GM18520 (cell line): ENCODE results near the gene ZNF775.

Source experiments
- ATAC-seq: cut with Tn5 transposase; IDR thresholded peaks from one replicate; pipeline ENCODE4 v1.9.1; 2021; ENCODE audit not compliant: unreplicated experiment

ZNF775 gene

DNA sequence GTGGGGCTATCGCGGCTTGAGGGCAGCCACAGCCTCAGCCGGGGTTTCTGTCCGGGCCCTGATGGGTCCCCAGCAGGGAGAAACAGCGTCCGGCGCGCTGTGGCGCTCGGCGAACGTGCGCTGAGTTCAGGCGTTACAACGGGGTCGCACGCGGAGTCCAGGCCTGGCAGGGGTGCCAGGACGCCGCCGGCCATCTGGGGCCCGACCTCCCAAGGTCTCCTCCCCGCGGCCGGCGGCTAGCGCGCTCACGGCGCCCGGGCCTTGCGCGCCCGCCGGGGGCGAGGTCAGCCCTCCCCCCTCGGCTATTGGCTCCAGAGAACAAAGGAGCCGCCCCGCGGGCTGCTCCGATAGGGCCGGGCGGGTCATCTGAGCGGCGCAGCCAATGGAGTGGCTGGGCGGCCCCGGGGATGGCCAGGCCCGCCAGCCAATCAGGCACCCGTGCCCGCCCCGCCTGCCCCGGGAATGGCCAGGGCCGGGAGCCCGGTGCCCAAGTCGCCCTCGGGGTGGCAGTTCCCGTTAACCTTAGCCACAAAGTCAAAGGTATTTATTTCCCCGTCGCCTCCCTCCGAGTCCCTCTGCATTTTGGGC is at the start of gene ZNF775:
ZNF775 (plus strand) TSS at position 478 of the 588 bp plus-strand sequence. CDS start 9,141 bp downstream, outside the sequence.
- peak; percentile 88 for ATAC-seq

DNA sequence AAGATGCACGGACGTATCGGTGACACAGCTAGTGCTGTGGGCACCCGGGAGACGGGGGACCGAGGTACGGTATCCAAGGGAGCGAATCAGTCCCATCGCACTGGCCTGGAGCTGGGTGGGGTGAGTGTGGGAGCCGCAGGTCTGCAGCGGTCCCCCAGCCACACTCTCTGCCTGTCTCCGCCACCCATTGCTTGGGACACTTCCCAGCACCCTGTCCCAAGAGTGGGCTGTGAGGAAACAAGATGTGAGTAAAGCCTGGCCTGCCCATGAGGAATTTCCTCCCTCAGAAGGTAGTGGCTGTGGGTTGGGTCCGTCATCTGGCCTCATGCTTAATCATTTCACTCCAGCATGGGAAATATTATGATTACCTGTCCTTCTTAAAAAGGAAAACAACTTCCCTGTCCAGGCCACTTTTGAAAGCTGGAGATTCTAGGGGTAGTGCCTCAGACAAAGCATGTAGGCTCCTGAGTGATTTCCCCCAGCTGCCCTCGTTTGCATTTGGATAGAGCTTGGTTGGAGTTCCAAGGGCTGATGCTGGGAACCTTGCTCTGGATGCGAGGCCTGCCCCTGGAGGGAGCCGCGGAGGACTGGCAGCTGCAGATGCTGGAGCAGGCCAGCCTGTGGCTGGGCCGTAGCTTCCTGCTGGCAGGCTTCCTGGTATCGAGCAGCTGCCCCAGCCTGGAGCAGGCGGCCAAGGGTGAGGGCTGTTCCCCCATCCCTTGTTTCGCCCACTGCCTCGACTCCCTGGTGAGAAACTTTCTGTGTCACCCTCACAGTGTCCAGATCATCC is 49.6 kb upstream of the ZNF775 start:
- no peak for ATAC-seq

- ATAC-seq: no peak
These were observed 48.8 kb upstream of the ZNF775 start for GRCh38 chr7:150330211-150330885.

DNA sequence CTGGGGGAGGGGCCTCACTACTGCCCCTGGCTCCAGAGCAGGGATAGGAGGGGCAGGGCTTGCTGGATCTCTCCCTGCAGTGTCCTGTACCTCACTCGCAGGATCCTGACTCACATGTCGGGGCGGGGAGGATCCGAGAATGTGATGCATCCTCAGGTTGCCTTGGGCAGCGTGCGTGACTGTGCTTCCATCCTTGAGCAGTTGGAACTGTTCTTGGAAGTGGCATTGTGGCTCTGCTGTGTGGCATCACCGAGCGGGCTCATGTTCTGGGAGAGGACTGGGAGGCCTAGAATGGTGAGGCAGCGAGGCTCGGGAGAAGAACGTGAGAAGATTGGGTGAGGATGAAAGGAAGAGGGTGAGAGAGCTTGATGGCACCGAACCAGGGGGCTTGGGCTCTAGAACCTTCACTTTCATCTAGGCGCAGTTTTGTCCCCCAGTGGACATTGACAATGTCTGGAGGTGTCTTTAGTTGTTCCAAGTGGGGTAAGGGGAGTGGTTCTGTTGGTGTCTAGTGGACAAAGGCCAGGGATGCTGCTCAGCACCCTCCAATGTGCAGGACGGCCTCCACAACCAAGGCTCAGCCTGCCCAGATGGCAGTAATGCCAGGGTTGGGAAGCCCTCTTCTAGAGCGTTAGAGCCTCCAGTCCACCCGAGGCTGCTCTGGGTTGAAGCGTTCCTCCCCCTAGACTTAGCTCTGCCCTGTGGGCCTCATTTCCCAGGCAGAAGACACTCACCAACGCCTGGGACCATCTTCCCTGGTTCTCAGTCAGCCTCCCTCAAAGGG is 46.1 kb upstream of the ZNF775 start:
- no peak for ATAC-seq

DNA sequence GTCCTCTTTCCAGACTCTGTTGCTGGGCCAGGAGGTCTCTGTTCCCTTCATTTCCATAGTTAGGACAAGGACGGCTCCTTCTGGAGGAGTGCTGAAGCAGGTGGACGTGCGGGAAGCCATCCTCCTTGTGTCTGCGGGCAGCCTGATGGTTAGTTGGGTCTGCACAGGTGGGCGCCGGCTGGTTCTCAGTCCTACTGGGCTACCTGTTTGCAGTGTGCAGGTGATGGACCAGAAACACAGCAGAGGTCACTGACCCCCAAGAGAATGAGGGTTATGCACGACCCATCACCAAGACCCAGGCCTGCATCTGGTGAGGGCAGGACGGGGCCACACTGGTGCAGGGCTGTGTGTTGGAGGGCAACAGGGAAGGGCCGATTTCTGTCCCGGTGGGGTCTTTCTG is 45.5 kb upstream of the ZNF775 start:
- ATAC-seq: no peak

DNA sequence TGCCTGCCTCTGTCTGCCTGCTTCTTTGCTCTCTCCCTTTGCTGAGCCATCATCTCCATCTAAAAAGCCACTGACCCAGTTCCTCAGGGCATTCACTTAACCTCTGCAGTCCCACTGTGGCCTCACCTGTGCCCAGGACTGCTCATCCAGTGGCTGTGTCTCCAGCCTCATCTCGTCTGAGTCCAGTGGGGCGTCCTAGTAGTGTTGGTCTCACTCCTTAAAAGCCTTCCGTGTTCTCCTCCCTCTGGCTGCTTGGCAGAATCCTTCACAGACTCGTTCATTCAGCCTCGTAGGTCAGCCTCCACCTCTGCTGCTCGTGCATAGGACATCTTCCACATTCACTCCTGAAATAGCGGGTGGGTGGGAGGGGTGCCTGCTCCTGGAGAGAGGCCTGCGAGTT is 45.0 kb upstream of the ZNF775 start:
- ATAC-seq: no peak

DNA sequence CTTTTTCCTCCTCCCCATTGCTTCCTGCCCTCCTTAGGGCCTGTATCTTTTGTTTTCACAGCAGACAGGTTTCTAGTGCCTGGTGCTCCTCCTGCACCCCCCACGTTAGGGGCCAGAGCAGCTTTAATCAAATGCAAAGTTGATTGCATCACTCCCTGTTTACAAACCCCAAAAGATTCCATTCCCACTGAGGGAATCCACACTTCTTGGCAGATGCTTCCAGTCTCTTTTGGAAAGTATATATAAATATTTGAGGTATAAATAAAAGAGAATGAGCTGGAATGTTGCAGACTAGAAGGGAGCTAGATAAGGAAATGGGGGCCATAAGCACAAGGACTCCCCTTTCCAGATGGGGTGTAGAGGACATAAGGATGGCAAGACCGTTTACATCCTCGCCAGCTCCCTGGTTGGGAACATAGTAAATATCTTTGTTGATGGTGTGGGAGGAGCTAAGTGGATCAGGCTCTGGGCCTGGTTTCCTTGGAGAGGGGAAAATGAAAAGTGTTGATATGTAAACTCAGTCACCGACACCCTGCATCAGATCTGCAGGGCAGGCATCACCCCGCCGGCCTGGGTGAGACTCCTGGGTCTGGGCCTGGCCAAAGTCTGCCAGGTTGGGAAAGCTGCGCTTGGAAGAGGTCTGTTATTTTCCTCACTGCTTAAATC is 43.9 kb upstream of the ZNF775 start:
- no peak for ATAC-seq

DNA sequence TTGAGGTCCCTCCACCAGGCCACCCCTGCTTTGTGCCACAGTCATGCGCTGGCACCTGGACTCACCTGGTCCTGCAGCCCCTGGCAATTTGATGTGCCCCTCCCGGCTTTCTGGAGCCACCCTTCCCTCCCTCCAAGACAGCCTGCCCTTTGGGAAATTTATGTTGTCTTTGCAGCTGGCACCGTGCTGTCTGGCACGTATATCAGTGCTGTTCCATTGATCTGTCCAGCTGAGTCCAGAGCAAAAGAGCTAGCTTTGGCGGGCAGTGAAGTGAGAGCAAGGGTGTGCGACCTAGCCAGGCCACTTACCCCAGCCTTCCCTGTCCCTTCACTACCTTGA is 43.4 kb upstream of the ZNF775 start:
- no peak for ATAC-seq

DNA sequence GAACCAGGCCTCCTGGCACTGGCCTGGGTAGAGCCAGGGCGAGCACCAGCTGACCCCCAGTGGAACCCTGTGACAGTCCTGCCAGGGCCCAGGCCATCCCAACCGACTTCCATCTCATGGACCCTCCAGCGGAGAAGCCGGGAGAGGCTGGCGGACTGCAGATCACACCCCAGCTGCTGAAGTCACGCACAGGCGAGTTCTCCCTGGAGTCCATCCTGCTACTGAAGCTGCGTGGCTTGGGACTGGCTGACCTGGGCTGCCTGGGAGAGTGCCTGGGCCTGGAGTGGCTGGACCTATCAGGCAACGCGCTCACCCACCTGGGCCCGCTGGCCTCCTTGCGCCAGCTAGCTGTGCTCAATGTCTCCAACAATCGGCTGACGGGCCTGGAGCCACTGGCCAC is 42.4 kb upstream of the ZNF775 start:
- no peak for ATAC-seq

DNA sequence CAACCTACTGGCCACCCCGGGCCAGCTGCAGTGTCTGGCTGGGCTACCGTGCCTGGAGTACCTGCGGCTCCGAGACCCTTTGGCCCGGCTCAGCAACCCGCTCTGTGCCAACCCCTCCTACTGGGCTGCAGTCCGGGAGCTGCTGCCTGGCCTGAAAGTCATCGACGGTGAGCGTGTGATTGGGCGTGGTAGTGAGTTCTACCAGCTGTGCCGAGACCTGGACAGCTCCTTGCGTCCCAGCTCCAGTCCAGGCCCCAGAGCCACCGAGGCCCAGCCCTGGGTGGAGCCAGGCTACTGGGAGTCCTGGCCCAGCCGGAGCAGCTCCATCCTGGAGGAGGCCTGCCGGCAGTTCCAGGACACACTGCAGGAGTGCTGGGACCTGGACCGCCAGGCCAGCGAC is 42.0 kb upstream of the ZNF775 start:
- no peak for ATAC-seq

- ATAC-seq: no peak
These were observed 41.5 kb upstream of the ZNF775 start for GRCh38 chr7:150337659-150338081.

GRCh38 chr7:150338166-150338829 is 40.8 kb upstream of the ZNF775 start:
- no peak for ATAC-seq

GRCh38 chr7:150339409-150339809 is 39.7 kb upstream of the ZNF775 start:
- no peak for ATAC-seq

DNA sequence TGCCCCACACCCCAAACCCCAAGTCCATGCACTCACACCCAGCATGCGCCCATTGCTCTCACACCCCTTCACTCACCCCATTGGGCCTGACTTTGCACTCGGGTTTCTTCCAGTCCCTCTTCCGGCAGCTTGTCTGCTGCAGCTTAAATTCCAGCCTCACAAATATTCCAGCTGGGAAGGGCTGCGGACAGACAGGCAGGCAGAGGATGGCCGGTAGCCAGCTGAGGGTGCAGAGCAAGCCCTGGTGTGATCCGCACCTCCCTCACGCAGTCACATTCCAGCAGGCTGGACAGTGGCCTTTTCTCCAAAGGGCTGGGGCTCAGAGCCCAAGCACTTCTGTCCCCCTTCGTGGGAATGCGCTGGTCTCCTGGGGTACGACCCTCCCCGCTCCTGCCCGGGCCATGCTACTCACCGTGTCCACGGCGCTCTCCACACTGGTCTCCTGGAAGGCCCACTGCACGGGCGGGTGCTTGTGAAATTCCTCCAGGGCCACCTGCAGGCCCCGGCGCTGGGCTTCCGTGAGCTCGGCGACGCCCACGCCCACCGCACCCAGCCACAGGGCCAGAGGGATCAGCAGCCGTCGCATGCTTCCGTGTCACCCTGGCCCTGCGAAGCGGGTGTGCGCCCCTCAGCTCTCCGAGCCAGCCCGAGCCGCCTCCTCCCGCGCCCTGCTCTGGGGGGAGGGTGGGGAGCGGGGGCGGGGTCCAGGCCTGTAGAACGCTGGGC is 38.9 kb upstream of the ZNF775 start:
- ATAC-seq: no peak

- ATAC-seq: no peak
These were observed 38.3 kb upstream of the ZNF775 start for GRCh38 chr7:150340875-150341262.

DNA sequence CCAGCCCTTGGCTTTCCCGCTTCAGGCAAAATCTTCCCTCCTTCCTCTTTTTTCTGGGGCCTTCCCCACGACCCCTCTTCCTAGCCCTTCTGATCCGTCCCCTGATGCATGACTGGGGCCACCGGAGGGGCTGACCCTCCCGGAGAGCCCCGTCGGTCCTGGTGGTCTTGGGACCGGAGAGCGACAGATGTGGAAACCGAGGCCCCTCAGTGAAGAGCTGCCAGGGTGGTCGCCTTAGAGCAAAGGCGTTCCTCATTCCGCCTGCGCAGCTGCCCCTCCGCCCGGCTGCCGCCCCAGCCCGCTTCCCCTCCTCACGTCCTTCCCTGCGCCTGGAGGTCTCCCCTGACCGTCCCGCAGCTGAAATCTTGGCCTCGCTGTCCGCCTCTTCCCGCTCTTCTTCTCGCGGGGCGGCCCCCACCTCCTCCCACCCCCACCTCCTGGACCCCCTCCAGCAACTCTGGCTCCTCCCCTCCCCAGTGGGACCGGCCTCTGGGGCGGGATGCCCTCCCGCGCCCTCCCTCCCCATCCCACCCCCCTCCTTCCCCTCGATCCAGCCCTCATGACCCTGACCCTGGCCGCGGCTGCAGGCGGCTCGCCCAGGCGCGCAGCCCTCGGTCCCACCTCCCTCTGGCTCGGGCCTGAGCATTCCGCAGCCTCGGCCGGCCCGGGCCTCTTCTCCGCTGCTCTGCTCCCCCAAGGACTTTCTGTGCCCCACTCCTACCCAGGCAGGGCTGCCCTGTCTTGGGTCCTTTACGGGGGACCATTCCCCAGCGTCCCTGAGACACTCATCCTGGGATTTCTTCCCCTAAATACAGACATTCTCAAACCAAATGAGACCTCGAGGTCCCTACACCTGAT is 37.6 kb upstream of the ZNF775 start, which contains the start of gene RARRES2:
RARRES2 (minus strand) TSS at position 367 of the 858 bp plus-strand sequence. CDS start 1,020 bp downstream, outside the sequence.
- ATAC-seq: no peak

- ATAC-seq: no peak
These were observed 37.1 kb upstream of the ZNF775 start for GRCh38 chr7:150342121-150342408.

GRCh38 chr7:150343225-150343624 is 35.9 kb upstream of the ZNF775 start:
- no peak for ATAC-seq

DNA sequence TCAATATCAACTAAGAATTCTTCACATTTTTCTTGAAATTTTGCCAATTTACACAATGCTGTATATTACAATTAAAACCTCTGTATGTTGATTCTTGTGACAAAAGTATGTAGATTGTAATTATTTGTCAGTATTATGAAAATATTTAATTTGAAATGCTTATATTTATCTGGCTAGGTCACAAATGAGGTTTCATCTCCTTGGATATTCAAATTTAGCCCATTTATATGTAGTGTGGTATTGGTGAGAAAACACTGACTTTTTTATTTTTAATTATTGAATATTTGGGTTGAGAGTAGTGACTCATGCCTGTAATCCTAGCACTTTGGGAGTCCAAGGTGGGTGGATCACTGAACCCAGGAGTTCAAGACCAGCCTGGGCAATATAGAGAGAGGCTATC is 34.8 kb upstream of the ZNF775 start:
- no peak for ATAC-seq
